GM12874 (cell line): ENCODE data around the gene DIPK1B.

Source experiments
- CTCF ChIP-seq: IDR thresholded peaks from 2 replicates; pipeline ENCODE4 v1.5.1; 2011; ENCODE audit warnings: low read depth, mild to moderate bottlenecking, control low read depth, low read length, moderate library complexity; ENCODE audit not compliant: insufficient read depth

DIPK1B gene

GRCh38 chr9:136671254-136671614 lies 41.1 kb upstream of the DIPK1B start:
- no peak for TF ChIP-seq CTCF

GRCh38 chr9:136671646-136672430 lies 40.5 kb upstream of the DIPK1B start:
- peak; percentile 91 for TF ChIP-seq CTCF

- no peak for TF ChIP-seq CTCF
Measured at GRCh38 chr9:136672431-136673087, 39.8 kb upstream of the DIPK1B start.

GRCh38 chr9:136673088-136673974 lies 39.0 kb upstream of the DIPK1B start:
- TF ChIP-seq CTCF: no peak

- TF ChIP-seq CTCF: no peak
Measured at GRCh38 chr9:136673975-136674785, 38.2 kb upstream of the DIPK1B start.

- no peak for TF ChIP-seq CTCF
Measured at GRCh38 chr9:136674786-136675349, 37.5 kb upstream of the DIPK1B start.
